Gastroesophageal sphincter (tissue), 4 donors: Measurements from ENCODE around the gene FAHD2A. TPM values are rescaled to one million over a fixed set of nuclear protein-coding genes. Genes with fewer than 3 reads are reported as not detected.
"Not testable (repeated sequence)": the region's sequence is repeated elsewhere in the genome, so short reads cannot be mapped to it uniquely, and the experiment has no call there.

Experiments
- ATAC-seq: fragments of 150-250 bp; one replicate; pipeline ENCODE4 v1.9.1; 2016; ENCODE audit warnings: mild to moderate bottlenecking, moderate library complexity
- H3K27ac ChIP-seq, 4 donors: fragments of 200-600 bp; sonication (generic) in 3 of 4; 1 replicate in 3 of 4; 2 replicates in 1 of 4; pipeline ENCODE4 v1.5.1; 2016 to 2019
- H3K27me3 ChIP-seq: fragments of 200-600 bp; sonication (generic); one replicate; pipeline ENCODE4 v1.5.1; 2019
- H3K36me3 ChIP-seq, 2 donors: fragments of 200-600 bp; sonication (generic); one replicate each; pipeline ENCODE4 v1.5.1; 2019; ENCODE audit warnings: control low read depth in 1 of 2
- H3K4me1 ChIP-seq, 3 donors: fragments of 200-600 bp; sonication (generic); 1 replicate in 2 of 3; 2 replicates in 1 of 3; pipeline ENCODE4 v1.5.1; 2016 to 2019; ENCODE audit warnings: control low read depth in 2 of 3
- H3K4me3 ChIP-seq, 2 donors: fragments of 200-600 bp; sonication (generic); one replicate each; pipeline ENCODE4 v1.5.1; 2019; ENCODE audit warnings: mild to moderate bottlenecking in 1 of 2, moderate library complexity in 1 of 2
- H3K9me3 ChIP-seq, 3 donors: fragments of 200-600 bp; sonication (generic); one replicate each; pipeline ENCODE4 v1.5.1; 2017 to 2019; ENCODE audit warnings: control low read depth in 2 of 3
- EP300 ChIP-seq: sonication (generic); formaldehyde crosslinking; IDR thresholded peaks from one replicate; pipeline ENCODE4 v1.6.1; 2017; ENCODE audit warnings: antibody characterized with exemption, mild to moderate bottlenecking
- POLR2A ChIP-seq, 2 donors: fragments of 450-650 bp; IDR thresholded peaks; one replicate each; pipeline ENCODE4 v1.6.1; 2017; ENCODE audit warnings: antibody characterized with exemption in 2 of 2, mild to moderate bottlenecking in 2 of 2, moderate library complexity in 1 of 2
- POLR2AphosphoS5 ChIP-seq: sonication (generic); formaldehyde crosslinking; IDR thresholded peaks from one replicate; pipeline ENCODE4 v1.6.1; 2017; ENCODE audit warnings: antibody characterized with exemption
- WGBS, 2 donors: methylation state at CpG; one replicate each; pipeline ENCODE4 v1.1.5; 2018; ENCODE audit warnings: low coverage in 1 of 2; 5-methylcytosine and 5-hydroxymethylcytosine counted together
- total RNA-seq, 4 donors: library from RNA; depleted of rRNA; stranded (reverse); fragments of >200 nt; gene quantifications; one replicate each; pipeline ENCODE4 v1.1.0, GENCODE V29; 2016
- TF ChIP-seq, protein P1 (sequence below), 4 experiments: fragments of 200-600 bp in 2 of 4; fragments of 450-650 bp in 2 of 4; sonication (generic) in 1 of 4; IDR thresholded peaks; one replicate each; pipeline ENCODE4 v1.5.1; 2017 to 2019; ENCODE audit warnings: antibody characterized with exemption in 4 of 4, mild to moderate bottlenecking in 2 of 4, moderate library complexity in 2 of 4

FAHD2A gene
- total RNA-seq, 4 donors from 2014 or later, result 6.5 to 29.8 (median 19.5) TPM

DNA sequence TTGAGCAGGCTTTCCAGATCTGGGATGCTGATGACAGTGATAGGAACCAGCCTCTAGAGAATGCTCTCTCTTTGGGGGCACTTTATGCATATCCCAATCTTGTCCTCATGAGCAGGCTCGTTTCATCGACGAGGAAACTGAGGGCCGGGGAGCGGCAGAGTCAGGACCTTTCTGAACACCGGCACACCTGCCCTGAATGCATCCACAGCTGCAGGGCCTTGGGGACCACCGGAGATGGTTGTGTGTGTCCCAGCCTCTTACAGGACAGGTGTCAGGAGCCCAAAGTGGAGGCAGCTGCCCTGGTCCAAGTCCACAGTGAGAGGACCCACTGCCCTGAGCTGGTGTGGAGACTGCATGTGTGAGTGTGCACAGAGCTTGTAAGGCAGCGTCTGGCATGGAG lies 47.6 kb upstream of the FAHD2A start:
- Histone ChIP-seq H3K36me3 (no peaks in the 10 kb centered on the region), H3K27me3 (no peaks in the 10 kb centered on the region), H3K4me3 (no peak overlapping the region), H3K27ac (no peak overlapping the region), H3K4me1 (peaks cover 0 to 6% (median 3%) of the 10 kb centered on the region in 3 donors), H3K9me3 (no peaks in the 10 kb centered on the region)
- WGBS, 2 donors, result 79 to 100% methylated on average over 1 to 3 of the region's 8 CpGs
- no peak for ATAC-seq
- TF ChIP-seq POLR2A (IDR thresholded peaks at IDR 0.05) (no peak), EP300 (no peak), POLR2AphosphoS5 (no peak)
- TF ChIP-seq, protein P1, sequence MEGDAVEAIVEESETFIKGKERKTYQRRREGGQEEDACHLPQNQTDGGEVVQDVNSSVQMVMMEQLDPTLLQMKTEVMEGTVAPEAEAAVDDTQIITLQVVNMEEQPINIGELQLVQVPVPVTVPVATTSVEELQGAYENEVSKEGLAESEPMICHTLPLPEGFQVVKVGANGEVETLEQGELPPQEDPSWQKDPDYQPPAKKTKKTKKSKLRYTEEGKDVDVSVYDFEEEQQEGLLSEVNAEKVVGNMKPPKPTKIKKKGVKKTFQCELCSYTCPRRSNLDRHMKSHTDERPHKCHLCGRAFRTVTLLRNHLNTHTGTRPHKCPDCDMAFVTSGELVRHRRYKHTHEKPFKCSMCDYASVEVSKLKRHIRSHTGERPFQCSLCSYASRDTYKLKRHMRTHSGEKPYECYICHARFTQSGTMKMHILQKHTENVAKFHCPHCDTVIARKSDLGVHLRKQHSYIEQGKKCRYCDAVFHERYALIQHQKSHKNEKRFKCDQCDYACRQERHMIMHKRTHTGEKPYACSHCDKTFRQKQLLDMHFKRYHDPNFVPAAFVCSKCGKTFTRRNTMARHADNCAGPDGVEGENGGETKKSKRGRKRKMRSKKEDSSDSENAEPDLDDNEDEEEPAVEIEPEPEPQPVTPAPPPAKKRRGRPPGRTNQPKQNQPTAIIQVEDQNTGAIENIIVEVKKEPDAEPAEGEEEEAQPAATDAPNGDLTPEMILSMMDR (IDR thresholded peaks at IDR 0.05), result no peak

DNA sequence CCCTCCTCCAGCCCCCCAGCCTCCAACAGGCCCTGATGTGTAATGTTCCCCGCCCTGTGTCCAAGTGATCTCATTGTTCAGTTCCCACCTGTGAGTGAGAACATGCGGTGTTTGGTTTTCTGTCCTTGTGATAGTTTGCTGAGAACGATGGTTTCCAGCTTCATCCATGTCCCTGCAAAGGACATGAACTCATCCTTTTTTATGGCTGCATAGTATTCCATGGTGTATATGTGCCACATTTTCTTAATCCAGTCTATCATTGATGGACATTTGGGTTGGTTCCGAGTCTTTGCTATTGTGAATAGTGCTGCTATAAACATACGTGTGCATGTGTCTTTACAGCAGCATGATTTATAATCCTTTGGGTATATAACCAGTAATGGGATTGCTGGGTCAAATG lies 47.0 kb upstream of the FAHD2A start:
- H3K27me3 ChIP-seq, ATAC-seq, H3K4me3 ChIP-seq, H3K4me1 ChIP-seq, H3K27ac ChIP-seq, H3K36me3 ChIP-seq, H3K9me3 ChIP-seq: not testable (repeated sequence)
- 100% methylated on average over 5 of the region's 5 CpGs; no CpG with 5 or more reads in 1 of the 2 donors for WGBS, 2 donors

DNA sequence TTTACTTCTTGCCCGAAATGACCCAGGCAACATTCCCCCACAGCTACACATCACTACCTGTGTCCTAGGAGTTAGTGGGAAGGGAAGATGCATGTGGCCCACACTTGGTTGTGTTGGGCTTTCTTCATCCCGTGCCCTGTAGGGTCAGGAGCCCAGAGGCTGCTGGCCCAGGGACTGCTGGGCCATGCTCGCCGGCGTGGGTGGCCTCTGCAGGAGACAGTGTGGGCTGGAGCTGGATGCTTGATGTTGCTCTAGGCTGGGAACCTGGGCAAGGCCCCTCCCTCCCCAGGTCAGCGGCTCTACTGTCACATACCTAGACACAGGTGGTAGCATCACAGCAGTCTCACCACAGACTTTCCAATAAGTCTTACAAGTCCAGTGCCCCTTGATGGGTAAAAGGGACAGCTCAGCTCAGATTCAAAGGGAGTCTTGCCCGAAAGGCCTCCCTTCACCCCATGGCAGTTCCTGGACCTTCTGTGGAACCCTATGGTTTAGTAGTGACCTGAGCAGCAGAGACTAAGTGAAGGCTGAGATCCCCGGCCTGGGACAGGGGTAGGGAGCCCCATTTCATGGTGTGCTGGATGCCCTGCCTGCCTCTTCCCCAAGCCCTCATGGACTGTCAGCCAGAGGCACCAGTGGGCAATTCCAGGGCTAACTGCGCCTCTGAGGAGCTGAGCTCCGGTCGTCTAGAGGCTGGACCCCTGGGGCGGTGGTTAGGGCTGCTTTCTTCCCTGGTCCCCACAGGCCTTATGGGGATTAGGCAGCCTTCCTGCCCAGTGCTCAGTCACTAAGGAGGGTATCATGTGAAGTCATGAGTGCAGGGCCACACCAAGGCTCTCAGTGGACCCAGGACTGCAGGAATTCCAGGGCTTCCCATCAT lies 45.4 kb upstream of the FAHD2A start:
- H3K27ac ChIP-seq, result no peak overlapping the region
- ATAC-seq, result no peak
- H3K9me3 ChIP-seq, result no peaks in the 10 kb centered on the region
- no peak for TF ChIP-seq EP300
- TF ChIP-seq, protein P1 (IDR thresholded peaks at IDR 0.05), result no peak
- TF ChIP-seq POLR2AphosphoS5, result no peak
- no peak for TF ChIP-seq POLR2A (IDR thresholded peaks at IDR 0.05)
- no peak overlapping the region for H3K4me3 ChIP-seq
- H3K27me3 ChIP-seq, result no peaks in the 10 kb centered on the region
- WGBS, 2 donors, result 100% methylated on average over 1 of the region's 12 CpGs; no CpG with 5 or more reads in 1 of the 2 donors
- no peaks in the 10 kb centered on the region for H3K36me3 ChIP-seq
- H3K4me1 ChIP-seq, result peaks cover 0 to 6% (median 3%) of the 10 kb centered on the region in 3 donors

DNA sequence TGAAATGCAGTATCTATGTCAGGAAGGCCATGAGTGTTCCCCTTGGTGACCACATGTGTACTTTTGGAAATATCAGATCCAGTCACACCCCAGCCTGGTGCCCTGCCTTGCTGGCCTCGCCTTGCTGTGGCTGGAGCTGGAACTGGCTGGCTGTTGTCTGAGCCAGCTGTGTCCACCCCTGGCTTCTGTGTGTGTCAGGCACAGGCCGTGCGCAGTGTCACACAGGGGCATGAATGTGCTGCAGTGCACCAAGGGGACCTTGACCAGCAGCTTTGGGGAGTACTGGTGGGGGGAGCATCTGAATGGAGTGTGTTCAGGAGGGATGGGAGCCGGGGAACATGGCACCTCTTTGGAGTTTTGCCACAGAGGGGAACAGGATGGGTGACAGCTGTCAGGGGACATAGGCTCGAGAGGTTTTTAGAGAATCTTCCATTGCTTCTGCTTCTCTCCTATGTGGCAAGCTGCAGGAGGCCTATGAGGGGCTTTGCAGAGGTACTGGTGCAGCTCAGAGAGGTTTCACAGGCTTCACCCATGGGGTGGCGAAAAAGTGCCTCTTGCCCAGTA lies 44.7 kb upstream of the FAHD2A start:
- H3K27ac ChIP-seq, result no peak overlapping the region
- TF ChIP-seq POLR2AphosphoS5, result no peak
- no peak for TF ChIP-seq POLR2A (IDR thresholded peaks at IDR 0.05)
- TF ChIP-seq, protein P1 (IDR thresholded peaks at IDR 0.05), result no peak
- no peak for TF ChIP-seq EP300
- no peak for ATAC-seq
- H3K4me1 ChIP-seq, result peaks cover 0 to 6% (median 3%) of the 10 kb centered on the region in 3 donors
- no peaks in the 10 kb centered on the region for H3K36me3 ChIP-seq
- H3K4me3 ChIP-seq, result no peak overlapping the region
- H3K9me3 ChIP-seq, result no peaks in the 10 kb centered on the region
- no peaks in the 10 kb centered on the region for H3K27me3 ChIP-seq
- WGBS, 2 donors, result 81 to 83% methylated on average over 1 to 3 of the region's 6 CpGs

DNA sequence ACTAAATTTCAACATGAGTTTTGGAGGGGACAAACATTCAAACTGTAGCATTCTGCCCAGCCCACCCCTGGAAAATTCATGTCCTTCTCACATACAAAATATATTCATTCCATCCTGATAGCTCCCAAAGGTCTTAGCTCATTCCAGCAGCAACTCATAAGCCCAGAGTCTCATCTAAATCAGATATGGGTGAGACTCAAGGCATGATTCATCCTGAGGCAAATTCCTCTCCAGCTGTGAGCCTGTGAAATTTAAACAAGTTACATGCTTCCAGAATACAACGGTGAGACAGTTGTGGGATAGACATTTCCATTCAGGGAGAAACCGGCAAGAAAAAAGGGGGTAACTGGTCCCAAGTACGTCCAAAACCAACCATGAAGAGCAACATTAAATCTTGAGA lies 43.5 kb upstream of the FAHD2A start:
- Histone ChIP-seq H3K9me3 (no peaks in the 10 kb centered on the region), H3K4me3 (no peak overlapping the region), H3K27ac (no peak overlapping the region), H3K36me3 (no peaks in the 10 kb centered on the region), H3K27me3 (no peaks in the 10 kb centered on the region), H3K4me1 (peaks cover 0 to 6% (median 3%) of the 10 kb centered on the region in 3 donors)
- no peak for TF ChIP-seq POLR2AphosphoS5
- no peak for ATAC-seq
- 29 to 81% methylated on average over 3 of the region's 3 CpGs for WGBS, 2 donors
